ENCODE measurements around the gene TNFAIP8L2. TPM values are rescaled to one million over a fixed set of nuclear protein-coding genes. Genes with fewer than 3 reads are reported as not detected.
A peak's percentile ranks its signal among the peaks of the same experiment; 100 is the strongest.
"Not testable (repeated sequence)": the region's sequence is repeated elsewhere in the genome, so short reads cannot be mapped to it uniquely, and the experiment has no call there.

Gene TNFAIP8L2
- total and polyA plus RNA-seq, 4 donors, result 3.4 to 31.8 (median 19.0) TPM

GRCh38 chr1:151187205-151187604, 30.8 kb downstream of the TNFAIP8L2 start:
- H3K4me3 ChIP-seq, result no peak overlapping the region
- peaks cover 1 to 14% (median 5%) of the 10 kb centered on the region in 5 donors for H3K4me1 ChIP-seq (ENCODE audit: control insufficient read depth in 5 of 5, insufficient read depth in 5 of 5, low read length in 5 of 5)
- no peak overlapping the region for H3K9ac ChIP-seq (ENCODE audit: insufficient read depth in 1 of 2, low read length in 2 of 2)
- TF ChIP-seq CTCF (IDR thresholded peaks at IDR 0.05; ENCODE audit: control extremely low read depth, extremely low read depth), result no peak
- no peak overlapping the region for H3K27ac ChIP-seq (ENCODE audit: low read depth in 1 of 2, low read length in 1 of 2)
- H3K36me3 ChIP-seq (ENCODE audit: control insufficient read depth in 4 of 4, insufficient read depth in 4 of 4, low read length in 4 of 4), result peaks cover 12 to 23% (median 17%) of the 10 kb centered on the region in 4 donors
- ATAC-seq (ENCODE audit: insufficient read depth, low FRiP score) (no peak), DNase-seq (no peak)
- no peaks in the 10 kb centered on the region for H3K27me3 ChIP-seq (ENCODE audit: control insufficient read depth in 3 of 3, insufficient read depth in 3 of 3, low read length in 2 of 3)
- H3K9me3 ChIP-seq (ENCODE audit: control insufficient read depth in 4 of 4, insufficient read depth in 3 of 4, low read length in 3 of 4), result no peaks in the 10 kb centered on the region
- 92 to 96% methylated on average over 1 of the region's 1 CpG for WGBS, 2 donors

GRCh38 chr1:151188667-151189066, 32.2 kb downstream of the TNFAIP8L2 start:
- Histone ChIP-seq H3K36me3 (ENCODE audit: control insufficient read depth in 4 of 4, insufficient read depth in 4 of 4, low read length in 4 of 4) (peaks cover 7 to 18% (median 8%) of the 10 kb centered on the region in 4 donors), H3K4me1 (ENCODE audit: control insufficient read depth in 5 of 5, insufficient read depth in 5 of 5, low read length in 5 of 5) (peaks cover 1 to 14% (median 5%) of the 10 kb centered on the region in 5 donors)
- 71 to 84% methylated on average over 8 of the region's 8 CpGs for WGBS, 2 donors
- not testable (repeated sequence) for H3K9ac ChIP-seq (ENCODE audit: insufficient read depth in 1 of 2, low read length in 2 of 2); ATAC-seq (ENCODE audit: insufficient read depth, low FRiP score); DNase-seq; H3K4me3 ChIP-seq; H3K27me3 ChIP-seq (ENCODE audit: control insufficient read depth in 3 of 3, insufficient read depth in 3 of 3, low read length in 2 of 3); H3K27ac ChIP-seq (ENCODE audit: low read depth in 1 of 2, low read length in 1 of 2); H3K9me3 ChIP-seq (ENCODE audit: control insufficient read depth in 4 of 4, insufficient read depth in 3 of 4, low read length in 3 of 4)

DNA sequence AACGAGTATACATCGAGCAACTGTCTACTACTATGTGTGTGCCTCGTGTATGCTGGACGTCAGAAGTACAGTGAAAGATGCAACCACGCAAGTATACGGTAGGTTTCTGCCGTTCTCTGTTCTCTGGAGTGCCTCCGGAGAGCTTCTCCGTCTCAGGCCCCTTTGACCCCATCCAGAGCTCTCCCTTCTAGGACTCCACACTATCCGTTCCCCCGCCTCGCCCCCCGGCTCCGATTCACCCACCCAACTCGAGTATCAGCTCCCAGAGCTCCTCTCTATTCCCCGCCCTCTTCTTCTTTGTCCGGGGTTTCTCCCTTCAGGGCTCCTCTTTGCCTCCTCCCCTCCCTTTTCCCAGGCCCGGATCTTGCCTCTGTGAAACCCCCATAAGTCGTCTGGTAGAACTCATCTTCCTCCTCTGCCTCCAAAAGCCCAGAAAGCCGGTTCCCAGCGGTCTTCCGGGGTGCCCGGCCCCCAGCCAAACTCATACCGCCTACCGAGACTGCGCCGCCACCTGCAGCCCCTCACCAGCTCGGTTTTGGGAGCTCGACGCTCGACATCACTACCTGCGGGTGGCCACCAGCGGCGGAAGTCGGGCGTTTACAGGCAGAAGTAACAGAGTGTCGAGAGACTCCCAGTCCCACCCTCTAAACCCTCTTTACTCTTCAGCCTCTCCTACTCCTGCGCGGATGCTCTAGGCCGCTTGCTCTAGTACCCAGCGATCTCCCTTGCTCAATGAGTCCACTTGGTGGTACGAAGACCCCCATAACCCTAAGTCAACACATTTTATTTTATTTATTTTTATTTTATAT, 33.4 kb downstream of the TNFAIP8L2 start, which contains the start of gene VPS72:
VPS72 (minus strand) TSS at position 561 of the 809 bp plus-strand sequence; CDS start at position 485, 76 bp downstream.
- peak within 1 kb of the TSS; percentile 95 for H3K4me3 ChIP-seq
- peak within 1 kb of the TSS; percentile 71 to 92 for H3K9ac ChIP-seq (ENCODE audit: insufficient read depth in 1 of 2, low read length in 2 of 2)
- TF ChIP-seq CTCF (IDR thresholded peaks at IDR 0.05; ENCODE audit: control extremely low read depth, extremely low read depth), result peak; percentile 19
- peak within 1 kb of the TSS; percentile 63 to 90 for H3K27ac ChIP-seq (ENCODE audit: low read depth in 1 of 2, low read length in 1 of 2)
- WGBS, 2 donors, result 0% methylated on average over 42 of the region's 42 CpGs
- peak; percentile 89 to 95 (median 94) for DNase-seq
- peaks cover 1 to 14% (median 5%) of the 10 kb centered on the region in 5 donors for H3K4me1 ChIP-seq (ENCODE audit: control insufficient read depth in 5 of 5, insufficient read depth in 5 of 5, low read length in 5 of 5)
- peaks cover 0 to 10% (median 4%) of the 10 kb centered on the region in 4 donors for H3K36me3 ChIP-seq (ENCODE audit: control insufficient read depth in 4 of 4, insufficient read depth in 4 of 4, low read length in 4 of 4)
- ATAC-seq (ENCODE audit: insufficient read depth, low FRiP score), result peak; percentile 97
- no peaks in the 10 kb centered on the region for H3K27me3 ChIP-seq (ENCODE audit: control insufficient read depth in 3 of 3, insufficient read depth in 3 of 3, low read length in 2 of 3)
- no peaks in the 10 kb centered on the region for H3K9me3 ChIP-seq (ENCODE audit: control insufficient read depth in 4 of 4, insufficient read depth in 3 of 4, low read length in 3 of 4)

- H3K9ac ChIP-seq (ENCODE audit: insufficient read depth in 1 of 2, low read length in 2 of 2), result no peak overlapping the region
- no peak for DNase-seq
- no peak overlapping the region for H3K4me3 ChIP-seq
- no peak overlapping the region for H3K27ac ChIP-seq (ENCODE audit: low read depth in 1 of 2, low read length in 1 of 2)
- 73 to 78% methylated on average over 7 of the region's 7 CpGs for WGBS, 2 donors
- H3K9me3 ChIP-seq (ENCODE audit: control insufficient read depth in 4 of 4, insufficient read depth in 3 of 4, low read length in 3 of 4), result no peaks in the 10 kb centered on the region
- TF ChIP-seq CTCF (IDR thresholded peaks at IDR 0.05; ENCODE audit: control extremely low read depth, extremely low read depth), result no peak
- ATAC-seq (ENCODE audit: insufficient read depth, low FRiP score), result no peak
- H3K36me3 ChIP-seq (ENCODE audit: control insufficient read depth in 4 of 4, insufficient read depth in 4 of 4, low read length in 4 of 4), result no peaks in the 10 kb centered on the region
- no peaks in the 10 kb centered on the region for H3K27me3 ChIP-seq (ENCODE audit: control insufficient read depth in 3 of 3, insufficient read depth in 3 of 3, low read length in 2 of 3)
- H3K4me1 ChIP-seq (ENCODE audit: control insufficient read depth in 5 of 5, insufficient read depth in 5 of 5, low read length in 5 of 5), result peaks cover 3 to 14% (median 5%) of the 10 kb centered on the region in 5 donors
Observed at GRCh38 chr1:151192047-151192446, 35.6 kb downstream of the TNFAIP8L2 start.

Measured in lung (tissue), 12 donors.